ENCODE measurements around the gene MAP7D2.

MAP7D2 gene

DNA sequence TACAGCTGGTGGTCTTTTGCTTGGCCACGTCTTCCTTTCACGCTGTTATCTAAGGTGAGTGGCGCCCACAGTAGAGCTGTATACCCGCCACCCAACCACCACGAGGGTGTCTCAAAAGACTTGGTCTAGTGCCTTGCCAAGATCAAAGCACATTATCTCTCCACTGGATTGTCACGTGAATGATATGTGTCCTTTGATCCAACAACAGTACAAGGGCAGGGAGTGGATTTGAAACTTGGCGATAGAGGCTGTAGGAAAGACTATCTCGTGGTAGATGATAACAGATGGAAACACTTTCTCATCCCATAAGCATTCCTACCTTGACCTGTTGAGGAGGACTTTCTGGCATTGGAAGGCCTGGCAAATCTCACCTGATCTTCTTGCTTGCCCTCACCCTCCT is 88.1 kb downstream of the MAP7D2 start:
- DNase-seq (ENCODE audit: insufficient read length, low spot score) (no peak), FAIRE-seq (no peak)
- TF ChIP-seq SPI1 (IDR thresholded peaks at IDR 0.05; ENCODE audit: low read depth, low read length) (no peak), POLR2AphosphoS5 (IDR thresholded peaks at IDR 0.05; ENCODE audit: low read depth, low read length) (no peak), PAX5 (IDR thresholded peaks at IDR 0.05; ENCODE audit: insufficient read depth, low read length, severe bottlenecking) (no peak), POLR2A (IDR thresholded peaks at IDR 0.05; ENCODE audit: low read depth, low read length) (no peak), POU2F2 (IDR thresholded peaks at IDR 0.05; ENCODE audit: low read depth, low read length) (no peak), TAF1 (IDR thresholded peaks at IDR 0.05; ENCODE audit: low read depth, low read length) (no peak)

DNA sequence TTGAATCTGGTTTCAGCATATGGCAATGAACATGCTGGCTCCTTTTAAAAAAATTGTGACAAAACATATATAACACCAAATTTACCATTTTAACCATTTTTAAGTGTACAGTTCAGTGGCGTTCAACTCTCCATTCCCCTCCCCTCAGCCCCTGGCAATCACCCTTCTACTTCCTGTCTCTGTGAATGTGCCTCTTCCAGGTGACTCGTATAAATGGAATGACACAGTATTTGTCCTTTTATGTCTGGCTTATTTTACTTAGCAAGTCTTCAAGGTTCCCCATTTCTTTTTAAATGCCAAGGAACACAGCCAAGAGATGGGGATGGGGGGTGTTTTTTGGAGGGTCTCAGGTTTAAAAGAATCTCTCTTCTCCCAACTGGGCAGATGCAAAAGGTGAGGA is 90.4 kb downstream of the MAP7D2 start:
- FAIRE-seq (no peak), DNase-seq (ENCODE audit: insufficient read length, low spot score) (no peak)
- TF ChIP-seq POU2F2 (IDR thresholded peaks at IDR 0.05; ENCODE audit: low read depth, low read length) (no peak), TAF1 (IDR thresholded peaks at IDR 0.05; ENCODE audit: low read depth, low read length) (no peak), POLR2AphosphoS5 (IDR thresholded peaks at IDR 0.05; ENCODE audit: low read depth, low read length) (no peak), PAX5 (IDR thresholded peaks at IDR 0.05; ENCODE audit: insufficient read depth, low read length, severe bottlenecking) (no peak), SPI1 (IDR thresholded peaks at IDR 0.05; ENCODE audit: low read depth, low read length) (no peak), POLR2A (IDR thresholded peaks at IDR 0.05; ENCODE audit: low read depth, low read length) (no peak)

GRCh38 chrX:20019672-20020365 is 96.9 kb downstream of the MAP7D2 start:
- TF ChIP-seq POLR2AphosphoS5 (IDR thresholded peaks at IDR 0.05; ENCODE audit: low read depth, low read length) (no peak), POLR2A (IDR thresholded peaks at IDR 0.05; ENCODE audit: low read depth, low read length) (no peak), SPI1 (IDR thresholded peaks at IDR 0.05; ENCODE audit: low read depth, low read length) (no peak), TAF1 (IDR thresholded peaks at IDR 0.05; ENCODE audit: low read depth, low read length) (no peak), POU2F2 (IDR thresholded peaks at IDR 0.05; ENCODE audit: low read depth, low read length) (no peak), PAX5 (IDR thresholded peaks at IDR 0.05; ENCODE audit: insufficient read depth, low read length, severe bottlenecking) (no peak)
- no peak for FAIRE-seq

GRCh38 chrX:20016616-20016945 is 100.1 kb downstream of the MAP7D2 start:
- no peak for DNase-seq (ENCODE audit: insufficient read length, low spot score)
- no peak for FAIRE-seq
- TF ChIP-seq PAX5 (IDR thresholded peaks at IDR 0.05; ENCODE audit: insufficient read depth, low read length, severe bottlenecking) (no peak), POLR2A (IDR thresholded peaks at IDR 0.05; ENCODE audit: low read depth, low read length) (no peak), POLR2AphosphoS5 (IDR thresholded peaks at IDR 0.05; ENCODE audit: low read depth, low read length) (no peak)

More at GRCh38 chrX:20019672-20020365, 96.9 kb downstream of the MAP7D2 start:
- DNase-seq (ENCODE audit: insufficient read length, low spot score), result no peak

GRCh38 chrX:20015945-20016615 is 100.6 kb downstream of the MAP7D2 start:
- DNase-seq (ENCODE audit: insufficient read length, low spot score) (no peak), FAIRE-seq (no peak)
- no peak for TF ChIP-seq POU2F2 (IDR thresholded peaks at IDR 0.05; ENCODE audit: low read depth, low read length)
- TF ChIP-seq PAX5 (IDR thresholded peaks at IDR 0.05; ENCODE audit: insufficient read depth, low read length, severe bottlenecking), result no peak
- TF ChIP-seq POLR2AphosphoS5 (IDR thresholded peaks at IDR 0.05; ENCODE audit: low read depth, low read length), result no peak
- no peak for TF ChIP-seq SPI1 (IDR thresholded peaks at IDR 0.05; ENCODE audit: low read depth, low read length)
- TF ChIP-seq TAF1 (IDR thresholded peaks at IDR 0.05; ENCODE audit: low read depth, low read length), result no peak
- no peak for TF ChIP-seq POLR2A (IDR thresholded peaks at IDR 0.05; ENCODE audit: low read depth, low read length)

DNA sequence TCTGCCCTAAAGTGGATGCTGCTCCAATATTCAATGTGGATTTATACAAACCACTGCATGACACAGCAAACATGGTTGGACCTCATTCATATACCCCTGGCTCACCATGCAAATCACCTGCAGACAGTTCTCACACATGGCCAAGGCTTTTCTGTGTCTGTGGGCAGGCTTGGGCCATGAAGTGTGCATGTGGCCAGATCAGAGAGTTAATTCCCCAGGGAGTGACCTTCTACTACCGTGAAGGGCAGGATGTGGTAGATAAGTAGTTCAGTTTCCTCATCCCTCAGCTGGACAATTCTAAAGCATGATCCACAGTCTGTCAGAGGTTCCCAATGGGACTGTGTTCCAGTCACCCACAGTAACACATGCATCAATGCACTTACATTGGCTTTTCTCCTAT is 101.3 kb downstream of the MAP7D2 start:
- no peak for TF ChIP-seq PAX5 (IDR thresholded peaks at IDR 0.05; ENCODE audit: insufficient read depth, low read length, severe bottlenecking)
- TF ChIP-seq POLR2AphosphoS5 (IDR thresholded peaks at IDR 0.05; ENCODE audit: low read depth, low read length), result no peak
- no peak for TF ChIP-seq SPI1 (IDR thresholded peaks at IDR 0.05; ENCODE audit: low read depth, low read length)
- no peak for TF ChIP-seq TAF1 (IDR thresholded peaks at IDR 0.05; ENCODE audit: low read depth, low read length)
- no peak for TF ChIP-seq POU2F2 (IDR thresholded peaks at IDR 0.05; ENCODE audit: low read depth, low read length)
- TF ChIP-seq POLR2A (IDR thresholded peaks at IDR 0.05; ENCODE audit: low read depth, low read length), result no peak
- DNase-seq (ENCODE audit: insufficient read length, low spot score) (no peak), FAIRE-seq (peak; percentile 62)

DNA sequence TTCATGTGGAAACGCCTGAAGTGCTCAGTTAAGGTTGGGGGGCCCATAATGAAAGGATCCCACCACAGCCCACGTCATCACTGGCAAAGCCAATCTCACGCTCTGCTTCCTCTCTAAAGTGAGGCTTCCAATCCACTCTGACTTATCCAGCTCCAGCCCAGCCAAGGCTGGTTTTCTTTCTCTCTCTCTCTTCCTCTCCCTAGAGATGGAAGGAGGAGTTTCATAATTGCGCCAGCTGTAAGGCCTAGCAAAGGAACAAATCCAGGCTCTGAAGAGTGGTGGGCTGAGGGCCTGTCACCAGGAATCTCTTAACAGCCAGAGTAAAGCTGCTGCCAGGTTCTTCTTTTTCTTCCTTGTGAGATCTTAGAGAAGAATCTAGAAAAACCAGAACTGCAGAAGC is 105.1 kb downstream of the MAP7D2 start:
- FAIRE-seq (no peak), DNase-seq (ENCODE audit: insufficient read length, low spot score) (no peak)
- TF ChIP-seq POLR2AphosphoS5 (IDR thresholded peaks at IDR 0.05; ENCODE audit: low read depth, low read length), result no peak
- TF ChIP-seq PAX5 (IDR thresholded peaks at IDR 0.05; ENCODE audit: insufficient read depth, low read length, severe bottlenecking), result no peak
- no peak for TF ChIP-seq POU2F2 (IDR thresholded peaks at IDR 0.05; ENCODE audit: low read depth, low read length)
- no peak for TF ChIP-seq TAF1 (IDR thresholded peaks at IDR 0.05; ENCODE audit: low read depth, low read length)
- TF ChIP-seq POLR2A (IDR thresholded peaks at IDR 0.05; ENCODE audit: low read depth, low read length), result no peak
- no peak for TF ChIP-seq SPI1 (IDR thresholded peaks at IDR 0.05; ENCODE audit: low read depth, low read length)

GRCh38 chrX:20007962-20008622 is 108.6 kb downstream of the MAP7D2 start:
- no peak for DNase-seq (ENCODE audit: insufficient read length, low spot score)
- FAIRE-seq, result peak; percentile 50
- no peak for TF ChIP-seq TAF1 (IDR thresholded peaks at IDR 0.05; ENCODE audit: low read depth, low read length)
- TF ChIP-seq POLR2AphosphoS5 (IDR thresholded peaks at IDR 0.05; ENCODE audit: low read depth, low read length), result no peak
- TF ChIP-seq PAX5 (IDR thresholded peaks at IDR 0.05; ENCODE audit: insufficient read depth, low read length, severe bottlenecking), result no peak
- TF ChIP-seq SPI1 (IDR thresholded peaks at IDR 0.05; ENCODE audit: low read depth, low read length), result no peak
- TF ChIP-seq POLR2A (IDR thresholded peaks at IDR 0.05; ENCODE audit: low read depth, low read length), result no peak
- no peak for TF ChIP-seq POU2F2 (IDR thresholded peaks at IDR 0.05; ENCODE audit: low read depth, low read length)

DNA sequence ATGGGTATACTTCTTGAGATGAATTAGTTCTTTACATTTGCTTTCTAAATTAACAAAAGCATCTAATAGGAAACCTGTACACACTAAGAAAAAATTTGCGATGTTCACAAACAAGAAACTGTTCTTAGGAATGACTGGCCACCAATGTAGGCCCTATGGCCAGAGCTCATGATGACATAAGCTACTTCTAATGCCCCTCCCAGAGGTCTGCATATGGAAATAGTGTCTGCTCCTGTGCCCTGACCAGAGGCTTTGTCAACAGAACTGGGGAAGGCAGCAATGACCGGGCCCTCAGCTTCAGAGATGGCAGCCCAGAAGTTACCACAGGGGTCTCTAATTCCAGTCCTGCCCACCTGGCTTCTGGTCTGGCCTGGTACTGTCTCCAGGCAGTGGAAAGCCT is 110.8 kb downstream of the MAP7D2 start:
- DNase-seq (ENCODE audit: insufficient read length, low spot score) (no peak), FAIRE-seq (no peak)
- TF ChIP-seq POLR2A (IDR thresholded peaks at IDR 0.05; ENCODE audit: low read depth, low read length), result no peak
- TF ChIP-seq POLR2AphosphoS5 (IDR thresholded peaks at IDR 0.05; ENCODE audit: low read depth, low read length), result no peak
- TF ChIP-seq POU2F2 (IDR thresholded peaks at IDR 0.05; ENCODE audit: low read depth, low read length), result no peak
- no peak for TF ChIP-seq PAX5 (IDR thresholded peaks at IDR 0.05; ENCODE audit: insufficient read depth, low read length, severe bottlenecking)
- no peak for TF ChIP-seq SPI1 (IDR thresholded peaks at IDR 0.05; ENCODE audit: low read depth, low read length)
- TF ChIP-seq TAF1 (IDR thresholded peaks at IDR 0.05; ENCODE audit: low read depth, low read length), result no peak
